Neural cell (in vitro differentiated cells): ENCODE measurements around the gene MLLT10. TPM values are rescaled to one million over a fixed set of nuclear protein-coding genes. Genes with fewer than 3 reads are reported as not detected.
A peak's percentile ranks its signal among the peaks of the same experiment; 100 is the strongest.

Experiments
- H2AFZ ChIP-seq: fragments of 200-600, 300-800 bp; sonication (generic), shearing (Covaris generic); 2 replicates; pipeline ENCODE4 v1.6.0; 2014; ENCODE audit warnings: low read depth, mild to moderate bottlenecking, antibody characterized with exemption, low read length, moderate library complexity
- H3F3A ChIP-seq: fragments of 200-600 bp; shearing (Covaris generic); 2 replicates; pipeline ENCODE4 v1.6.1; 2016; ENCODE audit warnings: mild to moderate bottlenecking, moderate library complexity, mixed read lengths, antibody characterized with exemption, low read length; ENCODE audit not compliant: insufficient read depth, poor library complexity, severe bottlenecking
- H3K27ac ChIP-seq: fragments of 200-600, 300-800 bp; sonication (generic), shearing (Covaris generic); 2 replicates; pipeline ENCODE4 v1.5.1; 2014; ENCODE audit warnings: mild to moderate bottlenecking, low read length, moderate library complexity
- H3K27me3 ChIP-seq: fragments of 300-800, 200-600 bp; sonication (generic), shearing (Covaris generic); 2 replicates; pipeline ENCODE4 v1.6.0; 2014; ENCODE audit warnings: mild to moderate bottlenecking, low read depth, low read length, moderate library complexity; ENCODE audit not compliant: insufficient read depth
- H3K36me3 ChIP-seq: fragments of 300-800, 200-600 bp; sonication (generic), shearing (Covaris generic); 2 replicates; pipeline ENCODE4 v1.5.1; 2014; ENCODE audit warnings: mild to moderate bottlenecking, antibody characterized with exemption, low read length, moderate library complexity; ENCODE audit not compliant: insufficient read depth
- H3K4me2 ChIP-seq: fragments of 300-800, 200-600 bp; sonication (generic), shearing (Covaris generic); 2 replicates; pipeline ENCODE4 v1.6.0; 2014; ENCODE audit warnings: mild to moderate bottlenecking, low read length
- H3K4me3 ChIP-seq: fragments of 300-800, 200-600 bp; sonication (generic), shearing (Covaris generic); 2 replicates; pipeline ENCODE4 v1.5.1; 2014; ENCODE audit warnings: mild to moderate bottlenecking, low read length, moderate library complexity
- H3K79me2 ChIP-seq: fragments of 200-600 bp; shearing (Covaris generic); replicated peaks from 2 replicates; pipeline ENCODE4 v1.6.0; 2014; ENCODE audit warnings: mild to moderate bottlenecking, low read length, moderate library complexity; ENCODE audit not compliant: insufficient read depth
- H3K9ac ChIP-seq: fragments of 300-800, 200-600 bp; sonication (generic), shearing (Covaris generic); 2 replicates; pipeline ENCODE4 v1.6.1; 2016; ENCODE audit warnings: mild to moderate bottlenecking, low read length, mixed read lengths
- H3K9me2 ChIP-seq: fragments of 200-600 bp; shearing (Covaris generic); 2 replicates; pipeline ENCODE4 v1.6.1; 2016; ENCODE audit warnings: mild to moderate bottlenecking, low read length, mixed read lengths; ENCODE audit not compliant: insufficient read depth
- H3K9me3 ChIP-seq: fragments of 200-600, 300-800 bp; sonication (generic), shearing (Covaris generic); 2 replicates; pipeline ENCODE4 v1.6.1; 2016; ENCODE audit warnings: mild to moderate bottlenecking, mixed run types, low read length, moderate library complexity, mixed read lengths
- H4K20me1 ChIP-seq: fragments of 200-600 bp; shearing (Covaris generic); 2 replicates; pipeline ENCODE4 v1.6.1; 2016; ENCODE audit warnings: mild to moderate bottlenecking, mixed run types; ENCODE audit not compliant: insufficient read depth
- EP300 ChIP-seq: fragments of 450-650 bp; conservative IDR thresholded peaks from 2 replicates; pipeline ENCODE4 v1.6.1; 2014; ENCODE audit warnings: antibody characterized with exemption, mild to moderate bottlenecking, moderate library complexity; ENCODE audit not compliant: poor library complexity, severe bottlenecking
- EZH2 ChIP-seq: fragments of 200-600, 300-800 bp; shearing (Covaris generic), sonication (generic); IDR thresholded peaks from 2 replicates; pipeline ENCODE4 v1.6.1; 2014; ENCODE audit warnings: antibody characterized with exemption, low read length, borderline replicate concordance, mild to moderate bottlenecking; ENCODE audit not compliant: insufficient read depth, poor library complexity, severe bottlenecking
- MXI1 ChIP-seq: fragments of 450-650 bp; conservative IDR thresholded peaks from 2 replicates; pipeline ENCODE4 v1.6.1; 2014; ENCODE audit warnings: antibody characterized with exemption, mild to moderate bottlenecking; ENCODE audit not compliant: poor library complexity, severe bottlenecking
- POLR2AphosphoS5 ChIP-seq: IDR thresholded peaks from 2 replicates; pipeline ENCODE4 v1.6.1; 2012
- RAD21 ChIP-seq: fragments of 450-650 bp; conservative IDR thresholded peaks from 2 replicates; pipeline ENCODE4 v1.6.1; 2014; ENCODE audit warnings: antibody characterized with exemption, mild to moderate bottlenecking, moderate library complexity
- REST ChIP-seq: IDR thresholded peaks from 2 replicates; pipeline ENCODE4 v1.6.1; 2012; ENCODE audit warnings: borderline replicate concordance
- SMC3 ChIP-seq: fragments of 450-650 bp; conservative IDR thresholded peaks from 2 replicates; pipeline ENCODE4 v1.6.1; 2014; ENCODE audit warnings: antibody characterized with exemption, mild to moderate bottlenecking, moderate library complexity; ENCODE audit not compliant: poor library complexity
- TAF1 ChIP-seq: IDR thresholded peaks from 2 replicates; pipeline ENCODE4 v1.6.1; 2012; ENCODE audit warnings: low read depth
- polyA plus RNA-seq: library from polyadenylated mRNA; depleted of rRNA; stranded (reverse); fragments of >200 nt; gene quantifications from 2 replicates; pipeline ENCODE4 v1.2.3, GENCODE V29; 2014
- TF ChIP-seq, protein P1 (sequence below): fragments of 450-650 bp; IDR thresholded peaks from 2 replicates; pipeline ENCODE4 v1.5.1; 2014; ENCODE audit warnings: antibody characterized with exemption, mild to moderate bottlenecking, moderate library complexity; ENCODE audit not compliant: poor library complexity, severe bottlenecking

The MLLT10 gene
- polyA plus RNA-seq, 1 donor from 2014 or later = 31.0 TPM

DNA sequence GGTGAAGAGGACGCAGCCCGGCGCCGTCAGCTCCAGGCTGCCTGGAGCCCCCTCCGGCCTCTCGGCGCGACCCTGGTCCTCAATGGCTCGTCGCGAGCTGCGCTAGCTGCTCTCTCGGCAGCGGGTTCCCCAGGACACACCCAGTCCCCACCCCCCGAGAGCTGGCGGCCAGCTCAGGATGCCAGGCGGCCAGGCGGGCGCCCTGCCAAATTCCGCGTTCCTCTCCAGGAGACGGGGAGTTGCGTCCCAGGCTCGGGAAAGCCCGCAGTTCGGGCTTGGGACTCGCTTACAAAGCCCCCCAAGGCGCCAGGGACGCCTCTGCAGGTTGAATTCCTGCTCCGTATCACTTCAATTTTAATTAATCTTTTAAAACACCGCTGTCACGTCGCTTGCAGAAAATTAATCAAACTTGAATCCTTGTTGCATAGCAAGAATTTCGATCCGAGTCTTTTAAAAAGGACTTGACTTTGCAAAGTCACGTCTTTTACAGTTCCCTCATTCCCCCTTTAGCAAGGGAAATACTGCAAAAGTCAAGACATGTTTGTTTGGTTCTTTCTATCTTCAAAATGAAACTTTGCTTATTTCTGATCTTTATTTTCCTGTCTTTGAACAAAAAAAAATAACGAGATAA lies 36.7 kb upstream of the MLLT10 start:
- Histone ChIP-seq H3K27ac (peak overlapping the region; percentile 98), H2AFZ (peak overlapping the region; percentile 42)

GRCh38 chr10:21498377-21498776 lies 35.7 kb upstream of the MLLT10 start:
- Histone ChIP-seq H3K36me3 (no peaks in the 10 kb centered on the region), H3K4me2 (no peak overlapping the region), H3K27ac (no peak overlapping the region), H3F3A (no peaks in the 10 kb centered on the region), H3K79me2 (peaks cover 60% of the 10 kb centered on the region), H4K20me1 (no peaks in the 10 kb centered on the region), H3K4me3 (no peak overlapping the region), H3K27me3 (peaks cover 39% of the 10 kb centered on the region), H3K9ac (no peak overlapping the region), H3K9me3 (no peaks in the 10 kb centered on the region), H2AFZ (no peak overlapping the region), H3K9me2 (no peaks in the 10 kb centered on the region)
- TF ChIP-seq, protein P1, sequence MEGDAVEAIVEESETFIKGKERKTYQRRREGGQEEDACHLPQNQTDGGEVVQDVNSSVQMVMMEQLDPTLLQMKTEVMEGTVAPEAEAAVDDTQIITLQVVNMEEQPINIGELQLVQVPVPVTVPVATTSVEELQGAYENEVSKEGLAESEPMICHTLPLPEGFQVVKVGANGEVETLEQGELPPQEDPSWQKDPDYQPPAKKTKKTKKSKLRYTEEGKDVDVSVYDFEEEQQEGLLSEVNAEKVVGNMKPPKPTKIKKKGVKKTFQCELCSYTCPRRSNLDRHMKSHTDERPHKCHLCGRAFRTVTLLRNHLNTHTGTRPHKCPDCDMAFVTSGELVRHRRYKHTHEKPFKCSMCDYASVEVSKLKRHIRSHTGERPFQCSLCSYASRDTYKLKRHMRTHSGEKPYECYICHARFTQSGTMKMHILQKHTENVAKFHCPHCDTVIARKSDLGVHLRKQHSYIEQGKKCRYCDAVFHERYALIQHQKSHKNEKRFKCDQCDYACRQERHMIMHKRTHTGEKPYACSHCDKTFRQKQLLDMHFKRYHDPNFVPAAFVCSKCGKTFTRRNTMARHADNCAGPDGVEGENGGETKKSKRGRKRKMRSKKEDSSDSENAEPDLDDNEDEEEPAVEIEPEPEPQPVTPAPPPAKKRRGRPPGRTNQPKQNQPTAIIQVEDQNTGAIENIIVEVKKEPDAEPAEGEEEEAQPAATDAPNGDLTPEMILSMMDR = no peak
- TF ChIP-seq MXI1 (no peak), RAD21 (no peak), EP300 (no peak), REST (no peak), POLR2AphosphoS5 (no peak), SMC3 (no peak), EZH2 (no peak), TAF1 (no peak)

More for the DNA sequence above, 36.7 kb upstream of the MLLT10 start:
- peak overlapping the region; percentile 99 for H3K9ac ChIP-seq
- H3K4me2 ChIP-seq = peak overlapping the region; percentile 87
- H4K20me1 ChIP-seq = no peaks in the 10 kb centered on the region
- H3K36me3 ChIP-seq = no peaks in the 10 kb centered on the region
- H3K27me3 ChIP-seq = peaks cover 39% of the 10 kb centered on the region
- H3F3A ChIP-seq = no peaks in the 10 kb centered on the region
- TF ChIP-seq TAF1 (no peak), REST (peak; percentile 9)
- no peaks in the 10 kb centered on the region for H3K9me3 ChIP-seq
- H3K79me2 ChIP-seq = peaks cover 58% of the 10 kb centered on the region
- H3K4me3 ChIP-seq = peak overlapping the region; percentile 91
- H3K9me2 ChIP-seq = no peaks in the 10 kb centered on the region
